GM12872 (cell line): Measurements from ENCODE around the gene TRPM3.

Experiments used
- TF ChIP-seq, protein P1 (sequence below): IDR thresholded peaks from 3 replicates; pipeline ENCODE4 v1.5.1; 2011; ENCODE audit warnings: low read depth, mild to moderate bottlenecking, low read length, moderate library complexity; ENCODE audit not compliant: insufficient read depth

The TRPM3 gene

DNA sequence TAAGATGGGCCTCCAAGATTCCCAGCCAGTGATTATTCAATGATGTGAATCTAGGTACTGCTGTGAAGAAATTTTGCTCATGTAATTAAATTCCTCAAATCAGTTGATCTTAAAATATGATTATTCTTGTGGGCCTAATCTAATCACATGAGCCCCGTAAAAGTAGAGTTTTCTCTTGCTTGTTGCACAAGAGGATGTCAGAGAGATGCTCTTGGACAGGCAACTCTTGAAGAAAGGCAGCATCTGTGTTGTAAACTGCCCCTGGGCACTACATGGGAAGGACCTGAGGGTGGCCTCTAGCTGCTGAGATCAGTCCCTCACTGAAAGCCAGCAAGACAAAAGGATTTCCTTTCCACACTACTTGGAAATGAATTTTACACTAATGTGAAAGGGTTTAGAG, 132.9 kb downstream of the TRPM3 start:
- TF ChIP-seq, protein P1, sequence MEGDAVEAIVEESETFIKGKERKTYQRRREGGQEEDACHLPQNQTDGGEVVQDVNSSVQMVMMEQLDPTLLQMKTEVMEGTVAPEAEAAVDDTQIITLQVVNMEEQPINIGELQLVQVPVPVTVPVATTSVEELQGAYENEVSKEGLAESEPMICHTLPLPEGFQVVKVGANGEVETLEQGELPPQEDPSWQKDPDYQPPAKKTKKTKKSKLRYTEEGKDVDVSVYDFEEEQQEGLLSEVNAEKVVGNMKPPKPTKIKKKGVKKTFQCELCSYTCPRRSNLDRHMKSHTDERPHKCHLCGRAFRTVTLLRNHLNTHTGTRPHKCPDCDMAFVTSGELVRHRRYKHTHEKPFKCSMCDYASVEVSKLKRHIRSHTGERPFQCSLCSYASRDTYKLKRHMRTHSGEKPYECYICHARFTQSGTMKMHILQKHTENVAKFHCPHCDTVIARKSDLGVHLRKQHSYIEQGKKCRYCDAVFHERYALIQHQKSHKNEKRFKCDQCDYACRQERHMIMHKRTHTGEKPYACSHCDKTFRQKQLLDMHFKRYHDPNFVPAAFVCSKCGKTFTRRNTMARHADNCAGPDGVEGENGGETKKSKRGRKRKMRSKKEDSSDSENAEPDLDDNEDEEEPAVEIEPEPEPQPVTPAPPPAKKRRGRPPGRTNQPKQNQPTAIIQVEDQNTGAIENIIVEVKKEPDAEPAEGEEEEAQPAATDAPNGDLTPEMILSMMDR, result no peak

DNA sequence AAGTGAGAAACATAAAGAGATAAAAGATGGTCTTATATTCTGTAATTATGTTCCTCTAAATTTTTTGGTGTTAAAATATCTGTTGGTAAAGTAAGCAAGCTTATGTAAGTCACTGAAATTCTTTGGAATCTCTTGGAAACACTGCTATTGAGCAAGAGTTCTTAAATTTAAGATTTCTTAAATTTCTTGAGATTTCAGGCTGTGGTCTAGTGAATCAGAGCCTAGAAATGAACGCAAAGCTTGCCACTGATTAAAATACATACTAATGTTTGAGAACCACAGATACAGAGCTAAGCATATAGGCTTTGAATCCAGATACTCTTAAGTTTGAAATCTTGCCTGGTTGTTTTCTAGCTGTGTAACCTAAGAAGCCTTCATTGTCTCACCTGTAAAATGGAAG, 133.4 kb downstream of the TRPM3 start:
- TF ChIP-seq, protein P1, result no peak

DNA sequence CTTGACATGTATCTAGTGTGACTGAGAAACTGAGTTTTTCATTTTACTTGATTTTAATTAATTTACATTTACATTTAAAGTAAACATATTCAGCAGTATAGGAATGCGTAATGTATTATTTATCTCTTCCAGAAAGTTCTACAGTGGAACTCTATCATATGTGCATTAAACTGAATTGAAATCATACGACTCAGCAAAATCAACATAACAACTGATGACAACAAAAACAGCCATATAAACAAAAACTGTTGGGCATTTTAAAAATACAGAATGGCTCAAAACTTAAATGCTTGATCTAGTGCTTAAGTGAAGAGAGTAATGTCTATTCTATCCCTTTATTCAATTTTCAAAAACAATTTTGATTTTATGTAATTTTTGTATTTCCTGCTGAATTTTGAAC, 134.4 kb downstream of the TRPM3 start:
- TF ChIP-seq, protein P1, result no peak

DNA sequence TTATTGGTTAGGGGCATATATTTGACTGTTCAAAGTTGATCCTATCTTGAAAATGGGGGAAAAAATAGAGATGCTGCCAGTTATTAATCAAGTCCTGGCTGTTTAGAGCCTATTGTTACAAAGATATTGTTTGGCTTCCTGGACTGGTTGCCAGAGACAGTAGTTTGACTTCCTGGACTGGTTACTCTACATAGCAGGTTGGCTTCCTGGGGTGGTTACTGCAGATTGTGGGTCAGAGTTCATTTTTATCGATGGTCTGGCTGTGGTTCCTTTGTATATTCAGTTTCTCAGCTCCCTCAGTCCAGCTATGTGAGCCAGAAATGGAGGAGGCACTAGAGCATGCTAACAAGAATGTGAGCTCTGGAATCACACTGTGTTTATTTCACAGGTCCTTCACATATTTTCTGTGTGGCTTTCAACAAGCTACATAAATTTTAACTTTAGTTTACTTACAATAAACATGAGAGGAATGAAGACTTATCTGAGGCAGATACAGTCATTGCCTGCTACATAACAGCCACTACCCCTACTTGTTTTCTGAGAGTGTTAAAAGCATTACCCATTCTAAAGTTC, 137.6 kb downstream of the TRPM3 start:
- TF ChIP-seq, protein P1, result no peak

DNA sequence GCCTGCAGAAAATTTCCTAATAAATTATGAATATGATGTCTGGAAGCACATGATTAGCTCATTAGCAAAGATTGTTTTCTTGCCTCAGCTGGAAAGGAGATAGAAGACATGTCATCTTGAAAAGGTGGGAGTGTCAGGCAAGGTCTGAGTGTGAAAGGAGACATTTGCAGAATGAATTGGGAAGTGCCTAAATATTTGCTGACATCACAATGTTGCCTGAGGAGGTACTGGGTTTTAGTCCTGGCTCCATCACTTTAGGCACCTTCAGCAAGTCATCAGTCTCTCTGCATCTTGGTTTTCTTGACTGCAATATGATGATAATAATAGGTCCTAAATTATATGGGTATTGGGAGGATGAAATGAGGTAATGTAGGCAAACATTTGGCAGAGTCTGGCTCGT, 140.1 kb downstream of the TRPM3 start:
- TF ChIP-seq, protein P1, result no peak

DNA sequence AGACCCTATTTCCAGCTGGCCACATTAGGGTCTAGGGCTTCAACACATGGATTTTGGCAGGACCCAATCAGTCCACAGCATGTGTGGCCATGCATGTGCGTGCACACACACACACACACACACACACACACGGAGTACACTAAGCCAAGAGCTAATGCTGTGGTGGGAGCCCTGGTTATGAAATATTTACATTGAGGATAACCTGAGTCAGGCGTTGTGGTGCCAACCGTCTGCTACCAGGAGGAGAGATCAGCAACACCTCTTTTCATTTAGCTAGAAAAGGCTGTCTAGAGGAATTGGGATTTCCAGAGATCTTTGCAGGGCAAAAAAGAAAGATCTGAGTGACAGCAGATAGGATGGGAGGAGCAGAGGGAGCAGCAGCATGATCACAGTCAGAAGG, 141.5 kb downstream of the TRPM3 start:
- TF ChIP-seq, protein P1, result no peak

DNA sequence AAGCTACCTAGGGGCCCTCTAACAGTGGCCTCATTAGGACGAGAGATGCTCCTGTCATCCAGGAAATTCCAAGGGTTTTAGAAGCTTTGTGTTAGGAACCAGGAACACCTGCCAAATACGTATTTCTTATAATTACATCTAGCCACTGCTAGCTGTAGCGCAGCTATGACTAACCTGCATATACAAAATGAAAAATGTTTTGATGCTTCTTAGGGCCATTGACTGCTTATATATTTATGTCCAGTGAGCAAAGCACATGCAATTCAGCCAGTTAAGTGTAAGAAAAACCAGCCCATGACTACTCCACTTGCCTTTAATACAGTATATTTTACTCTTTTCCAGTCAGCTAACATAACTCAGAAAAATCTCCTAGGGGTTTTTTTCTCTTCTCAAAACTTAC, 143.3 kb downstream of the TRPM3 start:
- TF ChIP-seq, protein P1, result no peak
